Breast epithelium (tissue), 4 donors: ENCODE measurements around the gene GLI1. TPM values are rescaled to one million over a fixed set of nuclear protein-coding genes. Genes with fewer than 3 reads are reported as not detected.
A peak's percentile ranks its signal among the peaks of the same experiment; 100 is the strongest.

Experiments
- DNase-seq, 2 donors: peaks; one replicate each; pipeline ENCODE4 v3.0.0-alpha.2; 2019; ENCODE audit warnings: low spot score in 2 of 2
- H3K27ac ChIP-seq, 2 donors: fragments of 200-600 bp; sonication (generic) in 1 of 2; one replicate each; pipeline ENCODE4 v1.5.1; 2016 to 2019; ENCODE audit warnings: mild to moderate bottlenecking in 1 of 2
- H3K27me3 ChIP-seq, 2 donors: fragments of 200-600 bp; sonication (generic) in 1 of 2; one replicate each; pipeline versions ENCODE4 v1.5.1 to v1.6.0; 2017 to 2019; ENCODE audit warnings: control low read depth in 1 of 2, mild to moderate bottlenecking in 1 of 2
- H3K36me3 ChIP-seq: fragments of 200-600 bp; one replicate; pipeline ENCODE4 v1.5.1; 2019
- H3K4me1 ChIP-seq, 2 donors: fragments of 200-600 bp; sonication (generic); one replicate each; pipeline ENCODE4 v1.5.1; 2016 to 2019; ENCODE audit warnings: control low read depth in 1 of 2
- H3K4me3 ChIP-seq, 3 donors: fragments of 200-600 bp; sonication (generic); 1 replicate in 2 of 3; 2 replicates in 1 of 3; pipeline ENCODE4 v1.5.1; 2016 to 2019; ENCODE audit warnings: mild to moderate bottlenecking in 3 of 3, moderate library complexity in 2 of 3
- H3K9me3 ChIP-seq, 2 donors: fragments of 200-600 bp; sonication (generic) in 1 of 2; one replicate each; pipeline ENCODE4 v1.5.1; 2016 to 2019; ENCODE audit warnings: control low read depth in 1 of 2
- CTCF ChIP-seq, 3 donors: fragments of 450-650 bp; IDR thresholded peaks; one replicate each; pipeline ENCODE4 v1.5.1; 2016 to 2017; ENCODE audit warnings: antibody characterized with exemption in 3 of 3, mild to moderate bottlenecking in 3 of 3, moderate library complexity in 3 of 3
- POLR2A ChIP-seq: fragments of 450-650 bp; IDR thresholded peaks from one replicate; pipeline ENCODE4 v1.6.1; 2016; ENCODE audit warnings: antibody characterized with exemption, mild to moderate bottlenecking, moderate library complexity
- POLR2AphosphoS5 ChIP-seq, 3 donors: sonication (generic); formaldehyde crosslinking; IDR thresholded peaks; one replicate each; pipeline ENCODE4 v1.6.1; 2017; ENCODE audit warnings: antibody characterized with exemption in 3 of 3
- intact Hi-C: fragments of 100-400 bp; cut with DNase I; formaldehyde crosslinking; loops from one replicate; pipeline ENCODE4 v1.15.1; 2023; ENCODE audit warnings: low total_unique reads
- total RNA-seq, 3 donors: library from RNA; depleted of rRNA; stranded (reverse); fragments of >200 nt; gene quantifications; one replicate each; pipeline ENCODE4 v1.1.0, GENCODE V29; 2016

Gene GLI1
- total RNA-seq, 3 donors from 2014 or later = 0.66 to 2.1 (median 1.2) TPM

GRCh38 chr12:57479376-57480115 is 20.0 kb downstream of the GLI1 start, which contains the start of gene ARHGAP9:
ARHGAP9 (minus strand) TSS chr12:57479866; CDS start chr12:57479406, 460 bp downstream.
- H3K9me3 ChIP-seq = no peaks in the 10 kb centered on the region
- H3K27me3 ChIP-seq = peaks cover 0 to 30% of the 10 kb centered on the region in 2 donors
- intact Hi-C loops = no loop called here
- DNase-seq = no peak
- H3K36me3 ChIP-seq = no peaks in the 10 kb centered on the region
- peaks cover 0 to 15% of the 10 kb centered on the region in 2 donors for H3K4me1 ChIP-seq
- peak within 1 kb of the TSS; percentile 34 to 58 for H3K27ac ChIP-seq
- no peak for TF ChIP-seq POLR2A
- TF ChIP-seq CTCF (IDR thresholded peaks at IDR 0.05) = no peak
- no peak for TF ChIP-seq POLR2AphosphoS5 (IDR thresholded peaks at IDR 0.05)
- no peak within 1 kb of the TSS for H3K4me3 ChIP-seq

DNA sequence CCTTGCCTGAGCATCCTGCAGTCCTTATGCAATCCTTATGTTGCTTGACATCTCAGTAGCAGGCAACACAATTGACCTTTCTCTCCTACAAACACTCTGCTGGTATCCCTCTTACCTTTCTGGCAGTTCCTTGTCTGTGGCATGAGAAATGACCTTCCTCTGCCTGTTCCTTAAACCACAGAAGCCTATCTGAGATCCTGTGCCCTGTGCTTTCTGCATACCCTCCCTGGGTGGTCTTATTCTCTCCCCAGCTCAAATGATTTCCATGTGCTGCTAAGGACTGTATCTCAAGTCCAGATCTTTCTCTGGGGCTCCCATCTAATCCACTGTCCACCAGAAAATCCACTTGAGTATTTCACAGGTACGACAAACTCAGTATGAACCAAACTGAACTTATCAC is 22.1 kb downstream of the GLI1 start:
- H3K9me3 ChIP-seq = no peaks in the 10 kb centered on the region
- no peak overlapping the region for H3K27ac ChIP-seq
- H3K36me3 ChIP-seq = no peaks in the 10 kb centered on the region
- intact Hi-C loops = no loop called here
- no peak for DNase-seq
- H3K4me3 ChIP-seq = no peak overlapping the region
- H3K27me3 ChIP-seq = peaks cover 0 to 9% of the 10 kb centered on the region in 2 donors
- TF ChIP-seq CTCF (IDR thresholded peaks at IDR 0.05) = no peak
- TF ChIP-seq POLR2A = no peak
- TF ChIP-seq POLR2AphosphoS5 (IDR thresholded peaks at IDR 0.05) = no peak
- no peaks in the 10 kb centered on the region for H3K4me1 ChIP-seq

DNA sequence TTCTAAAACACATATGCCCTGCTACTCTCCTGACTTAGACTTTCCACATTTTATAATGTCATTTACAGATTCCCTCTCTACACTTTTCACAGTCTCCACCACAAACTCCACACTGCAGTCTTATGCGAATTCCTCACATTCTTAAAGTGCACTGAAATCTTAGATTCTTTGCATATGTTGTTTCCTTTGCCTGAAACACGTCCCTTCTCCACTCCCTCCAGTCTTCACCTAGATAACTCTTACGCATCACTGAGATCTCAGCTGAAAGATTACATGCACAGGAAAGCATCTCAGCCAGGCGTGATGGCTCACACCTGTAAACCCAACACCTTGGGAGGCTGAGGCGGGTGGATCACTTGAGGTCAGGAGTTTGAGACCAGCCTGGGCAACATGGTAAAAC is 23.9 kb downstream of the GLI1 start:
- Histone ChIP-seq H3K27ac (no peak overlapping the region), H3K9me3 (no peaks in the 10 kb centered on the region), H3K4me3 (no peak overlapping the region), H3K27me3 (no peaks in the 10 kb centered on the region), H3K4me1 (peaks cover 0 to under 1% of the 10 kb centered on the region in 2 donors), H3K36me3 (no peaks in the 10 kb centered on the region)
- intact Hi-C loops = no loop called here
- TF ChIP-seq CTCF (IDR thresholded peaks at IDR 0.05) (no peak), POLR2AphosphoS5 (IDR thresholded peaks at IDR 0.05) (no peak), POLR2A (no peak)
- no peak for DNase-seq

- no peaks in the 10 kb centered on the region for H3K36me3 ChIP-seq
- intact Hi-C loops = no loop called here
- H3K27me3 ChIP-seq = no peaks in the 10 kb centered on the region
- H3K4me3 ChIP-seq = no peak overlapping the region
- no peaks in the 10 kb centered on the region for H3K9me3 ChIP-seq
- H3K27ac ChIP-seq = no peak overlapping the region
- no peak for DNase-seq
- TF ChIP-seq POLR2AphosphoS5 (IDR thresholded peaks at IDR 0.05) (no peak), POLR2A (no peak), CTCF (IDR thresholded peaks at IDR 0.05) (no peak)
- H3K4me1 ChIP-seq = peaks cover 0 to 12% of the 10 kb centered on the region in 2 donors
Observed at GRCh38 chr12:57485695-57486094, 26.1 kb downstream of the GLI1 start.

GRCh38 chr12:57487055-57487596 is 27.5 kb downstream of the GLI1 start:
- Histone ChIP-seq H3K27ac (no peak overlapping the region), H3K4me3 (peak overlapping the region; percentile 74 to 100 (median 95)), H3K27me3 (no peaks in the 10 kb centered on the region), H3K36me3 (no peaks in the 10 kb centered on the region), H3K9me3 (no peaks in the 10 kb centered on the region), H3K4me1 (peaks cover 0 to 12% of the 10 kb centered on the region in 2 donors)
- no peak for TF ChIP-seq POLR2AphosphoS5 (IDR thresholded peaks at IDR 0.05)
- no peak for TF ChIP-seq CTCF (IDR thresholded peaks at IDR 0.05)
- TF ChIP-seq POLR2A = no peak
- DNase-seq = no peak
- intact Hi-C loops = no loop called here
